Measurements from ENCODE around the gene CRY2. TPM values are rescaled to one million over a fixed set of nuclear protein-coding genes. Genes with fewer than 3 reads are reported as not detected.

Gene CRY2
- total RNA-seq, 4 donors from 2014 or later = 48.8 to 96.4 (median 54.6) TPM

DNA sequence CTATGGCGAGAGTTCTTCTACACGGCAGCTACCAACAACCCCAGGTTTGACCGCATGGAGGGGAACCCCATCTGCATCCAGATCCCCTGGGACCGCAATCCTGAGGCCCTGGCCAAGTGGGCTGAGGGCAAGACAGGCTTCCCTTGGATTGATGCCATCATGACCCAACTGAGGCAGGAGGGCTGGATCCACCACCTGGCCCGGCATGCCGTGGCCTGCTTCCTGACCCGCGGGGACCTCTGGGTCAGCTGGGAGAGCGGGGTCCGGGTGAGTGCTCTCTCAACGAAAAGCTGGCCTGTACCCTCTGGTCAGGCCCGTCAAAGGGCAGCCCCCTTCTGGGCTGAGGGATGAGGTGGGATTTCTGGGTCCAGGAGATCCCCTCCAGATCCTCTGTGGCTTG, 22.3 kb downstream of the CRY2 start:
- no peak for DNase-seq (ENCODE audit: low spot score in 2 of 2)
- WGBS, 2 donors = 79 to 83% methylated on average over 11 to 12 of the region's 12 CpGs
- Histone ChIP-seq H3K4me3 (no peak overlapping the region), H3K9me3 (no peaks in the 10 kb centered on the region), H3K27ac (no peak overlapping the region), H3K27me3 (no peaks in the 10 kb centered on the region), H3K4me1 (no peaks in the 10 kb centered on the region), H3K36me3 (peaks cover 0 to 100% (median 44%) of the 10 kb centered on the region in 3 donors)
- no peak for TF ChIP-seq EP300 (IDR thresholded peaks at IDR 0.05)

- Histone ChIP-seq H3K27me3 (no peaks in the 10 kb centered on the region), H3K4me3 (no peak overlapping the region), H3K9me3 (no peaks in the 10 kb centered on the region), H3K4me1 (no peaks in the 10 kb centered on the region), H3K36me3 (peaks cover 0 to 100% (median 44%) of the 10 kb centered on the region in 3 donors), H3K27ac (no peak overlapping the region)
- DNase-seq (ENCODE audit: low spot score in 2 of 2) = no peak
- TF ChIP-seq CTCF (IDR thresholded peaks at IDR 0.05) (no peak), EP300 (IDR thresholded peaks at IDR 0.05) (no peak), POLR2A (IDR thresholded peaks at IDR 0.05) (no peak)
- 86 to 90% methylated on average over 4 of the region's 4 CpGs for WGBS, 2 donors
Observed at GRCh38 chr11:45870706-45871105, 23.4 kb downstream of the CRY2 start.

GRCh38 chr11:45871638-45872037, 24.4 kb downstream of the CRY2 start:
- 93 to 100% methylated on average over 1 to 2 of the region's 2 CpGs for WGBS, 2 donors
- DNase-seq (ENCODE audit: low spot score in 2 of 2) = no peak
- TF ChIP-seq EP300 (IDR thresholded peaks at IDR 0.05) = no peak
- TF ChIP-seq POLR2A (IDR thresholded peaks at IDR 0.05) = no peak
- TF ChIP-seq CTCF (IDR thresholded peaks at IDR 0.05) = no peak
- H3K36me3 ChIP-seq = peaks cover 0 to 100% (median 44%) of the 10 kb centered on the region in 3 donors
- no peak overlapping the region for H3K27ac ChIP-seq
- no peaks in the 10 kb centered on the region for H3K9me3 ChIP-seq
- H3K4me3 ChIP-seq = no peak overlapping the region
- H3K4me1 ChIP-seq = no peaks in the 10 kb centered on the region
- H3K27me3 ChIP-seq = no peaks in the 10 kb centered on the region

- Histone ChIP-seq H3K27ac (peak overlapping the region in 2 of 4 donors; percentile 36 to 38), H3K36me3 (peaks cover 0 to 100% (median 39%) of the 10 kb centered on the region in 3 donors), H3K4me3 (no peak overlapping the region), H3K9me3 (no peaks in the 10 kb centered on the region), H3K27me3 (no peaks in the 10 kb centered on the region), H3K4me1 (no peaks in the 10 kb centered on the region)
- TF ChIP-seq CTCF (IDR thresholded peaks at IDR 0.05) = peak; percentile 43 to 69 (median 52)
- no peak for TF ChIP-seq POLR2A (IDR thresholded peaks at IDR 0.05)
- DNase-seq (ENCODE audit: low spot score in 2 of 2) = no peak
- WGBS, 2 donors = 59 to 61% methylated on average over 9 of the region's 9 CpGs
Observed at GRCh38 chr11:45872651-45873356, 25.5 kb downstream of the CRY2 start.

DNA sequence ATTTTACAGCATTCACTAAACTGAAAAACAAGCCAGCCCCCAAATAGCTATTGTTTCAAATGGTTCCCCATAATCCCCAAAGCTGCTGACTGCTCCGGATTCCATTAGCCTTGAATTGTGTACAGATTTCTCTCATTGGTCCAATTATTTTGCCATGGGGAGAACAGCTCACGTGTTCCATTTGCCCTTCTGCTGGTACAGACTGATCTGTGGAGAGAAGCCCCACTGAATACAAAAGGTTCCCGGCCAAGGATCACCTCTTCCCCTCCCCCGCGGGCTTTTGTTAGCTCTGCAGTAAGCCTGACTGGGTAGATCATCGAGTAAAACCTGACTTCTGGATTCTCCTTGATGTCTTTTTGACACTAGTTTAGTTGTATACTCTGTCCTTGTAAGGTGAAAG, 29.1 kb downstream of the CRY2 start:
- no peaks in the 10 kb centered on the region for H3K9me3 ChIP-seq
- no peaks in the 10 kb centered on the region for H3K4me1 ChIP-seq
- H3K27ac ChIP-seq = no peak overlapping the region
- no peak for DNase-seq (ENCODE audit: low spot score in 2 of 2)
- no peak for TF ChIP-seq CTCF (IDR thresholded peaks at IDR 0.05)
- no peak for TF ChIP-seq EP300 (IDR thresholded peaks at IDR 0.05)
- TF ChIP-seq POLR2A (IDR thresholded peaks at IDR 0.05) = no peak
- no peaks in the 10 kb centered on the region for H3K27me3 ChIP-seq
- 55% methylated on average over 6 of the region's 6 CpGs for WGBS, 2 donors
- peaks cover 0 to 97% (median 6%) of the 10 kb centered on the region in 3 donors for H3K36me3 ChIP-seq
- H3K4me3 ChIP-seq = no peak overlapping the region
